Smooth muscle cell (in vitro differentiated cells): Measurements from ENCODE around the gene C2orf49. TPM values are rescaled to one million over a fixed set of nuclear protein-coding genes. Genes with fewer than 3 reads are reported as not detected.

Experiments used
- DNase-seq: peaks from one replicate; lab custom pipeline; 2025; ENCODE audit not compliant: unreplicated experiment; lab: John Stamatoyannopoulos, UW
- H2AFZ ChIP-seq: fragments of 200-600 bp; sonication (generic); 2 replicates; pipeline ENCODE4 v1.6.0; 2016; ENCODE audit warnings: antibody characterized with exemption, low read depth, mild to moderate bottlenecking
- H3F3A ChIP-seq: fragments of 200-600 bp; sonication (generic); 2 replicates; pipeline ENCODE4 v1.6.0; 2017; ENCODE audit warnings: antibody characterized with exemption, low read depth
- H3K27ac ChIP-seq: fragments of 200-600 bp; sonication (generic); 2 replicates; pipeline ENCODE4 v1.5.1; 2016; ENCODE audit warnings: low read depth, mild to moderate bottlenecking
- H3K27me3 ChIP-seq: fragments of 200-600 bp; sonication (generic); 2 replicates; pipeline ENCODE4 v1.6.1; 2016; ENCODE audit warnings: low read depth, mild to moderate bottlenecking
- H3K36me3 ChIP-seq: fragments of 200-600 bp; sonication (generic); 2 replicates; pipeline ENCODE4 v1.5.1; 2016; ENCODE audit warnings: low read depth
- H3K4me1 ChIP-seq: fragments of 200-600 bp; sonication (generic); 2 replicates; pipeline ENCODE4 v1.5.1; 2016; ENCODE audit warnings: low read depth
- H3K4me2 ChIP-seq: fragments of 200-600 bp; sonication (generic); 2 replicates; pipeline ENCODE4 v1.6.0; 2016; ENCODE audit warnings: mild to moderate bottlenecking
- H3K4me3 ChIP-seq: fragments of 200-600 bp; sonication (generic); 2 replicates; pipeline ENCODE4 v1.5.1; 2016; ENCODE audit warnings: mild to moderate bottlenecking
- H3K79me2 ChIP-seq: fragments of 200-600 bp; sonication (generic); 2 replicates; pipeline ENCODE4 v1.6.0; 2016; ENCODE audit warnings: low read depth, mild to moderate bottlenecking
- H3K9ac ChIP-seq: fragments of 200-600 bp; sonication (generic); 2 replicates; pipeline ENCODE4 v1.6.0; 2016; ENCODE audit warnings: low read depth
- H3K9me3 ChIP-seq: fragments of 200-600 bp; sonication (generic); replicated peaks from 2 replicates; pipeline ENCODE4 v1.5.1; 2016; ENCODE audit warnings: low read depth
- H4K20me1 ChIP-seq: fragments of 200-600 bp; sonication (generic); 2 replicates; pipeline ENCODE4 v1.6.0; 2016; ENCODE audit warnings: low read depth
- CTCF ChIP-seq: fragments of 200-600 bp; sonication (generic); IDR thresholded peaks from 2 replicates; pipeline ENCODE4 v1.5.1; 2017; ENCODE audit warnings: borderline replicate concordance, mild to moderate bottlenecking, antibody characterized with exemption; ENCODE audit not compliant: insufficient read depth, poor library complexity, severe bottlenecking
- WGBS: methylation state at CpG from one replicate; pipeline ENCODE4 v1.1.7; 2016; ENCODE audit warnings: low lambda C conversion rate; 5-methylcytosine and 5-hydroxymethylcytosine counted together
- polyA plus RNA-seq: library from polyadenylated mRNA; unstranded; fragments of >200 nt; fragmentation: Nextera tagmentation; extraction: Ambion mirVana; gene quantifications from 2 replicates; pipeline ENCODE4 v1.2.1, GENCODE V29; 2016
- total RNA-seq: library from RNA; depleted of rRNA; stranded (reverse); fragments of >200 nt; gene quantifications from 2 replicates; pipeline ENCODE4 v1.2.3, GENCODE V29; 2014

The C2orf49 gene
- total and polyA plus RNA-seq, 2 experiments from 2014 or later, result 17.9 to 37.7 TPM

GRCh38 chr2:105344704-105345345 is 7.5 kb downstream of the C2orf49 start:
- H3K79me2 ChIP-seq, result peaks cover 12% of the 10 kb centered on the region
- no peak for DNase-seq
- no peak overlapping the region for H3K4me3 ChIP-seq
- no peaks in the 10 kb centered on the region for H3K27me3 ChIP-seq
- H3K4me1 ChIP-seq, result no peaks in the 10 kb centered on the region
- no peak overlapping the region for H3K4me2 ChIP-seq
- no peak overlapping the region for H2AFZ ChIP-seq
- H3K36me3 ChIP-seq, result peaks cover 34% of the 10 kb centered on the region
- TF ChIP-seq CTCF, result peak; percentile 41
- no peaks in the 10 kb centered on the region for H3F3A ChIP-seq
- WGBS, result 77% methylated on average over 4 of the region's 4 CpGs
- H4K20me1 ChIP-seq, result no peaks in the 10 kb centered on the region
- no peaks in the 10 kb centered on the region for H3K9me3 ChIP-seq
- H3K27ac ChIP-seq, result no peak overlapping the region
- H3K9ac ChIP-seq, result no peak overlapping the region

GRCh38 chr2:105357122-105357521 is 19.8 kb downstream of the C2orf49 start:
- H3K27me3 ChIP-seq, result no peaks in the 10 kb centered on the region
- no peaks in the 10 kb centered on the region for H3F3A ChIP-seq
- WGBS, result 95% methylated on average over 1 of the region's 1 CpG
- peaks cover 5% of the 10 kb centered on the region for H3K9me3 ChIP-seq
- no peak overlapping the region for H3K27ac ChIP-seq
- H3K36me3 ChIP-seq, result peaks cover 20% of the 10 kb centered on the region
- no peak for DNase-seq
- H2AFZ ChIP-seq, result no peak overlapping the region
- no peak overlapping the region for H3K9ac ChIP-seq
- TF ChIP-seq CTCF, result no peak
- H3K4me2 ChIP-seq, result no peak overlapping the region
- H3K79me2 ChIP-seq, result no peaks in the 10 kb centered on the region
- H3K4me3 ChIP-seq, result no peak overlapping the region
- peaks cover 9% of the 10 kb centered on the region for H4K20me1 ChIP-seq
- no peaks in the 10 kb centered on the region for H3K4me1 ChIP-seq

GRCh38 chr2:105358593-105358992 is 21.3 kb downstream of the C2orf49 start:
- no peak for TF ChIP-seq CTCF
- Histone ChIP-seq H3K9me3 (peaks cover 5% of the 10 kb centered on the region), H3K4me2 (no peak overlapping the region), H4K20me1 (peaks cover 4% of the 10 kb centered on the region), H3K79me2 (no peaks in the 10 kb centered on the region), H2AFZ (no peak overlapping the region), H3K9ac (no peak overlapping the region), H3K4me3 (no peak overlapping the region), H3K27me3 (no peaks in the 10 kb centered on the region), H3K4me1 (no peaks in the 10 kb centered on the region), H3K36me3 (peaks cover 29% of the 10 kb centered on the region), H3K27ac (no peak overlapping the region), H3F3A (no peaks in the 10 kb centered on the region)
- WGBS, result 89% methylated on average over 6 of the region's 6 CpGs
- DNase-seq, result no peak
